HG02763 (cell line): ENCODE measurements around the gene KDM3B.

Experiments used
- ATAC-seq: cut with Tn5 transposase; IDR thresholded peaks from one replicate; pipeline ENCODE4 v1.9.1; 2021; ENCODE audit warnings: mild to moderate bottlenecking, moderate library complexity; ENCODE audit not compliant: unreplicated experiment

Gene KDM3B

DNA sequence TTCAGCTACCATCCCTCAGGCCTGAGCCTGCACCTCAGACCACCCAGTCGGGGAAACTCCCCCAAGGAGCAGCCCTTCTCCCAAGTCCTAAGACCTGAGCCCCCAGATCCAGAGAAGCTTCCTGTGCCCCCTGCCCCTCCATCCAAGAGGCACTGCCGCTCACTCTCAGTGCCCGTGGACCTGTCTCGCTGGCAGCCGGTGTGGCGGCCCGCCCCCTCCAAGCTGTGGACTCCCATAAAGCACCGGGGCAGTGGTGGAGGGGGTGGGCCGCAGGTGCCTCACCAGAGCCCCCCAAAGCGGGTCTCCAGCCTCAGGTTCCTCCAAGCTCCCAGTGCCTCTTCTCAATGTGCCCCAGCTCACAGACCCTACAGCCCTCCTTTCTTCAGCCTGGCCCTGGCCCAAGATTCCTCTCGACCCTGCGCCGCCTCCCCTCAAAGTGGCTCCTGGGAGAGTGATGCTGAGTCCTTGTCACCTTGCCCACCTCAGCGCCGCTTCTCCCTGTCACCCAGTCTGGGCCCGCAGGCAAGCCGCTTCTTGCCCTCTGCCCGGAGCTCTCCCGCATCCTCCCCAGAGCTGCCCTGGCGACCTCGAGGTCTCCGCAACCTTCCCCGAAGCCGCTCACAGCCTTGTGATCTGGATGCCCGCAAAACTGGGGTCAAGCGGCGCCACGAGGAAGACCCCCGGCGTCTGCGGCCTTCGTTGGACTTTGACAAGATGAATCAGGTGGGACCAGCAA, 7.4 kb upstream of the KDM3B start:
- ATAC-seq = no peak

DNA sequence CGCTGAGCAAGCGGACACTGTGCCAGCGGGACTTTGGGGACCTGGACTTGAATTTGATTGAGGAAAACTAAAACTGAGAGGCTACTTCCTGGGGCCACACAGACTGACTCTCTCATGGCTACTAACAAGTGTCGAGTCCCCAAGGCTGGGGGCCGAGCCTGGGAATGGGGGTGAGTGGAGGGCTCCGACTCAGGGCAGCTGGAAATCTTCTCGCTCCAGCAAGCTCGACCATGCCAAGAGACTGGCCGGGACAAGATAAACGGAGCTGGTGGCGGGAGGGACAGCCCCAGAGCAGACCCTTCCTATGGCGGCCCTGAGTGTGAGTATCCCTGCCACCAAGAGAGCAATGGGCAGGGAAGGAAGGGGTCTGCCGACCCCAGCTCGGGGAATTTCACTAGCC, 5.6 kb upstream of the KDM3B start:
- ATAC-seq = no peak

DNA sequence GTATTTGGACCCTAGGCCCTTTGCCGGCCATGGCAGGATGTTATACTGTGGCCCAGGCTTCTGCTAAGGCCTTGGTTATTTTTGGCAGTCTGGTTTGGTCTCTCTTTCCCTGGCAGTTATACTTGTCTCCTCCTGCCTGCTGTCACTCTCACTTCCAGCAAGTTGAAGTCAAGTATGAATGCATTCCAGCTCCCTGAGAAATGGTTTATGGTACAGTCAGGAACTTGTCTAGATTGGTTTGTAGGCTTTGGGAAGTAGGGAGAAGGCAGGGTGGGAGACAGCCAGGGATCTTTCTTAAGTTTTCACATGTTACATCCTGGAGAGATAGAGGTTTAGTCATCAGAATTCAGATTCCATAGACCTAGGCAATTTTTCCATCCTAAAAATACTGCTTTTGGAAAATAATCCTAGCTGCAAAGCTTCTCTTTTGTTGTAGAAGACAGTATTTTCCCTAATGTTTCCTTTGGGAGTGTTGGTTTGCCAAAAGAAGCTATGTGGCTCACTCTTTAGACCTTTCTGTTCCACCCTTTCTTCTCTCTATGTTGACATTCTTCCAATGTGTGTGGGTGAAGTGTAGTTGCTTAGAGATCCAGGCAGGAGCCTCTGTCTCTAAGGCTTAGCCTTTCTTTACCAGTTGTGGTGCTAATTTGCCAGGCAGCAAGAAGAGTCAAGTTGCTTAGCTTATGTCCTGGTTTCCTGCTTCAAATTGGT, 2.5 kb upstream of the KDM3B start:
- ATAC-seq = no peak

DNA sequence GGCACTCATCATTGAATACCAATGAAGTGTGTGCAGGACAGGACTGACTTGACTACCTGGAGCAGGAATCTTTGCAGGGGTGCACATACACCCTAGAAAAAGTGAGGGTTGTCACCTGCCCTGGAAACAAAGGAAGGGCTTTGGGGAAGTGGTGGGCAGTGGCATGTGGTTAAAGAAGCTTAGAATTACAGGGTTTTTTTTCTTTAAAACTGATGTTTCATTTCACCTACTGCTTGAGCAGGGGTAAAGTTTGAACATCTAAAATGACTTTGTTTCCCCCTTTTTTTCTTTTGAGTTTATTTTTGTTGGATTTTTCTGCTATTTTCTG, 2.0 kb upstream of the KDM3B start:
- ATAC-seq = no peak

DNA sequence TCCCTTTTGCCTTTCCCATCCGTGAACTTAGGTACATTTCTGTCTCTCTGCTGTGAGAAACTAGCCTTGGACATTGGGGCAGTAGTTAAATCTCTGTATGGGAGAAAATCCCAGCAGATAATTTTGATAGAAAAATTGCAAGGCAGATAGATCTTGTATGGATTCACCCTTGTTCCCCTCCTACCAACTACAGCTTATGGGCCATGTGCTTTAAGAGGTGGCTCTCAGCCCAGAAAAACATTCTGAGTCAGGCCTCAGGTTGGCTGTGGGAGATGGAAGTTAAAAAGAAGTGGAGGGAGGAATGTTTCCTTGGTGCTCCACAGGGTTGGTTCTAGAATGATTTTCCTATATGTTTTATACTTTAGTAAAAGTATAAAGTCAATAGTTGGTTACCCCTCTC, 1.4 kb upstream of the KDM3B start:
- no peak for ATAC-seq

DNA sequence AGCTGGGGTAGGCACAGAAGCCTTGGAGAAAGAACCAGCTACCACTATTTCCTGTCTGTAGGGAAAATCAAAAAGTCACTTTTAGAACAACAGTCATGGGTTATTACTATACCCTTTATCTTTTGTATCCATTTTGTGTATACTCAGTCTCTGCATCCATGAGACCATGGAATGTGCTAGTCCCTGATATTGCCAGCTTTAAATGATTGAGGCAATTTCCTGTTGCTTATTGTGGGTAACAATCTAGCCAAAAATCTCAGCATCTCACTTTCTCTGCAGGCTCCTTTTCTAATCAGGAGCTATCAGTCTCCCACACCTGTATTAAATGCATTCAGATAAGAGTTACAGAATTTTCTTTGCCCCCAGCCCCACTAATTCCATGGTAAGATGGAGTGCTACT, 968 bp upstream of the KDM3B start:
- no peak for ATAC-seq

DNA sequence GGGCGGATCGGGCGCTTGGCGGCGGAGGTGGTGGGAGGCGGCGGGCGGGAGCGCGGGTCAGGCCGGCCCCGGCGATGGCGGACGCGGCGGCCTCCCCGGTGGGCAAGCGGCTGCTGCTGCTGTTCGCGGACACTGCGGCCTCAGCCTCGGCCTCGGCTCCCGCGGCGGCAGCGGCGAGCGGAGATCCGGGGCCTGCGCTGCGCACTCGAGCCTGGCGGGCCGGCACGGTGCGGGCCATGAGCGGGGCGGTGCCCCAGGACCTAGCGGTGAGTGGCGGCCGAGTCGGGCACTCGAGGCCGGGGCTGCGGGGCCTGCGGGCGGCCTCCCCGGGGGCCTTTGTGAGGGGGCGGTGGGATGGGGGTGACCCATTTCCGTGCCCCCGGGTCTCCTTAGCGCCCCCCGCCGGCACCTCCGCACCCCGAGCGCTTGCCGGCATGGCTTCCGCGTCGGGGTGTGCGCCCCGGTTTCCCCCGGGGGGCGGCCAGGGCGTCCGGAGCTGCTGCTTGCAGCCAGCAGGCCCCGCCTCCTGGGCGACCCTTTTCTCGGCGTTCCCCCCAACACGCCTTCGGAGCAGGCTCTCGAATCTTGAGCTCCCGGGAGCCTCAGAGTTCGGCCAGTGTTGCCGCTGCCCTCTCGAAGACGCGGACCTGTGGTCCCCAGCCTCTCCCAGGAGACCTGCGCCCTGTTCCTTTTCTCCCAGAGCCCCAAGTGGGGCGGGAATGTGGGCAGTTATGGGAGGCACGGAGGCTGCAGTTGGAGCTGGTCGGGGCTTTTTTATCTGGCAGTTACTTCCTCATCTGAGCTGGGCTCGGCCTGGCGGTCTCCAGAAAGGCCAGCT, 456 bp downstream of the KDM3B start:
- ATAC-seq = peak; percentile 38

DNA sequence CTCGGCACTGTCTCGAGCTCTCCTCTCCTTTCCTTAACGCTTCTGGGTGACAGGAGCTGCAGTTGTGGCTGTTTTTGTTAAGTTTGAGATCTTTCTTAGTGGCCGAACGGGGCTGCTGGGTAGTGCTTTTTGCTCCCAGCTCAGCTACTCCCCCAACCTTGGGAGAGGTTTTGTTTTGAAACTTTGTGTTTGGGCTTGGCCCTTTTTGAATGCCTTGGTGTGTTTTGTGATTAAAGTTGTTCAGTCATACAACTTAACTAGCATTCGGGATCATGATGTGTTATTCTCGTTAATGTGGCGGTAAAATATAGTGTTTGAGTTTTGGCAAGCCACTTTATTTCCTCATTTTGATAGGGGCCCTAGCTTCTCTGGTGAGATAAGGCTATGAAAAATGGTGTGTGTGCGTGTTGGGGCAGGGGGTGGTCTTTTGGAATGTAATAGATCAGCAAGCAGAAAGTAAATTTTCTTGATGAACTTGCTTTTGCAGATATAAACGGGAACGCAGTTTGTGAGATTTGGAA, 1.1 kb downstream of the KDM3B start:
- no peak for ATAC-seq

DNA sequence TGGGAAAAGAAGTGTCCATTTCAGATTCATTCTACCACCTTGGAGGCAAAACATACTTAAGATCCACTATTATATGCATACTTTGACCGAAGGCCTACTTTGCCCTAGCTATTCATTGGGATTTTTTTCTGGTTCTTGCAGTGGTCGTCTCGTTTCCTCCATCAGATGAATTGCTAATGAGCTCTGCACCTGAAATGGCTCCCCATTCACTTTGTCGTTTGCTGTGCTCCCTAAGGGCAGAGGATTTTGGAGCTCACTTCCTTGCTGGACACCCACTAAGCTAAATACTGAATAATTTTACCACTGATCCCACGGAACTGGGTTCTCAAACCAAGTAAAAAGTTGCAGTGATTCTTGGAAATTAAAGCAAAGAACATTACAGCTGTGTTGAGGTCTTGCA, 1.9 kb downstream of the KDM3B start:
- ATAC-seq = no peak

DNA sequence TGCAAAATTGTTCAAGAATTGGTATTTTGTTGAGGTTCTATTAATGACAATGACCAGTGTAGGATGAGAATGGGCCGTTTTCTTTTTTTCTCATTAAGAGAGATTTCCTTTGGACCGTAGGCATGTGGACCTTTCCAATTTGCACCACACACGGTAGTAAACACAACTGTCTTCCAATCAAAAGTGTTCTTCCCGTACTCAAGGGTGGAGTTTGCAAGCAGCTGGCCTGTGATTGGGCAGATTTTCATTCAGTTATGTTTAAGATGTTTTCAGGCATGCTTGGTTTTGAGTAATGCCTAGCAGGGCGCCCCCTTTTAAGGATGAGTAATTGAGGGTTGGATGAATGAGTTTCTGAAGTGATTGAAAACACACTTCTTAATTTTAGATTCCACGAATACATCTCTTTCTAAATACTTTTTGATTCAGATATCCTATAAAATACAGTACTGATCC, 2.5 kb downstream of the KDM3B start:
- no peak for ATAC-seq

DNA sequence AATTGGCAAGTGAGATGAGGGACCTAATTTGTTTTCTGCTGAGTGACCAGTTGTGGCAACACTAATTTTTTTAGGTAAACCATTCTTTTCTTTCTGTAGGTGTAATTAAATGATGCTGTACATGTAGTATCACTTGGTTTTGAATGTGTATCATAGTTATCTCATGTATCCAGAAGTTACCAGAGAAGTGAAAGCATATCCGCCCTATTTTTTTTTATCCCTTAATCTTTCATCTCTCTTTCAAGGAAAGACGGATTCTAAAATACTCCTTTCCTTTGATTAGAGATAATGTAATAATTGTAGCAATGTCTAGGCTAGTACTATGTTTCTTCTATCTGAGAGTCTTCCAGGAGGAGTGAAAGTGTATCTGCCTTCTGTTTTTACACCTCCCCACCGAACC, 7.1 kb downstream of the KDM3B start:
- no peak for ATAC-seq

DNA sequence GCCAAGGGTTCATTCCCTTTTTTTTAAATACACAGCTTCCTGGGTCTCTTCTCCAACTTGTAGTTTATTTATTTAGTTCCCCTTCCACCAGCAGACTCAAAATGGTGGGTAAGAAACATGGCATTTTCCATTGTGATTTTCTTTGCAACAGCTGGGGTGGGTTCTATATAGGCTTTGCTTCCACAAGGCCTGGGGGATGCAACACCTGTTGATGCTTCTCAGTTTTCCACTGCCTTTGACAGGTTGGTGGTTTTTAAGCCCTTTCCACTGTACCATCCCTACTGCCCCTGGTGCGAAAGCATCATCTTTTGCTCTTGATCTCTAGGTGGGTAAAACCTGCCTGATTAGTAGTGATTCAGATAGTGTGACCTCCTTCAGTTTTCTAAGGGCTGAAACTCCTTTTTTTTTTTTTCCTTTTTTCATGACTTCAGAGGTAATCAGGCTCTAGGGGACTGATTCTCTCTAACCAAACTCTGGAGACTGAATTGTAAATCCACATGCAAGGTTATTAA, 8.5 kb downstream of the KDM3B start:
- ATAC-seq = no peak

DNA sequence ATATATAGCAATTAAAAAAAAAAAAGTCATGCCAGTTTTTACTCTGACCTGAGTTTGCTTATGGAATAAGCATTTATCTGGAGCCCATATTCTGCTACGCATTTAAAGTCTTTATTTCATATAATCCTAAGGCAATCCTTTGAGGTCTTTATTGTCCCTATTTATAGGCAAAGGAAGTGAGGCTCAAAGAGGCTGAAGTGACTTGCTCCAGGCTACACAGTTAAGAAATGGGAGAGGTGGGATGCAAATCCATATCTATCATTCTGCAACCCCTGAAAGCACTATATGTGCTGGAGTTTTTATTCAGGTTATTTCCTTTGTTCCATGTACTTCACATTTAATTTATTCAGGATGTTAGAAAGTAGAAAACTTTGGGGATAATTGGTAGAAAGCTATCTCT, 12.1 kb downstream of the KDM3B start:
- no peak for ATAC-seq

DNA sequence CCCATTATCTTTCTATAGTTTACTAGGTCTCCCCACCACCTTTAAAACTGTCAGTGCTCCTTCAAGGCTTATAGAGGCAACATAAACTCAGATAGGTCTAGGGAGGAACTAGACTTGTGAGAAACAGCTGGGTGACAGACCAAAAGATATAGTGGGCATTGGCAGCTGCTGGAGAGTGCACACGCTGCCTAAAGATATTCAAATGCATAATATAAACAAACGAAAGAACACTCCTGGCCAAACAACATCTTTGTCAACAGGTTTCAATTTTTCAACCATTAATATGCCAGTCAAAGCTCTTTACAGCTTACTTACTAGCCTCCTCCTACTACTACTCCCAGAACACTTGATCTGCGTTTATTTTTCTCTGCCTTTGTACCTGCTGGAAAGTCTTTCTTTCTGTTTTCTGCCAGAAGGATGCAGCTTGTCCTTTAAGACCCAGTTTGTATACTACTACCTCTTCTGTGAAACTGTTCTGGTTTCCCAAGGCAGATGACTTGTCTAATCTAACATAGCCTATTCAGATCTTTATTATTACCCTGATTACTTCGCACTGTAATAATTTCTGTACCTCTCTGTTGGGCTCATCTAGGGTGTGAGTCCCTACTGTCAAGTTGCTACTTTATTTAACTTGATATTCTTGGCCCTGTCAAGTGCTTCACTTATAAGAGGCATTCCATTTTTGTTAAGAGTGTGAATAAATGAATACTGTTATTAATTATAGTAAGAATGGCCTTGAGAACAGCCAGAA, 14.3 kb downstream of the KDM3B start:
- no peak for ATAC-seq

DNA sequence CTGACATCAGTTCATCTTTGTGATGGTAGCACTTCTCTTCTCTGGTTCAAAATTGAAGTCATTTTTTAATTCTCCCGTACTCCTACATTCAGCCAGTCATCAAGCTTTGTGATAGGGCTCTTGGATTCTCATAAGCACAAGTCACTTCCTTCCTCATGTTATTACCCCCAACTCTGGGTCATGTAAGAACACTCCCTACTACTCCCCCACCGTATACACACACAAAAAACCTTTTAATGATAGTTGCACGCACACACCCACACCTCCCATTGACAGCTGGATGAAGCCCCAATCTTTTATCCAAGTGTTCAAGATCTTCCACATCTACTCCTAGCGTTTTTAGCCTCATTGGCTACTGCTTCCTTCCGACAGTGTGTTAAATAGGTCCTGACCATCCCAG, 16.8 kb downstream of the KDM3B start:
- ATAC-seq = no peak

DNA sequence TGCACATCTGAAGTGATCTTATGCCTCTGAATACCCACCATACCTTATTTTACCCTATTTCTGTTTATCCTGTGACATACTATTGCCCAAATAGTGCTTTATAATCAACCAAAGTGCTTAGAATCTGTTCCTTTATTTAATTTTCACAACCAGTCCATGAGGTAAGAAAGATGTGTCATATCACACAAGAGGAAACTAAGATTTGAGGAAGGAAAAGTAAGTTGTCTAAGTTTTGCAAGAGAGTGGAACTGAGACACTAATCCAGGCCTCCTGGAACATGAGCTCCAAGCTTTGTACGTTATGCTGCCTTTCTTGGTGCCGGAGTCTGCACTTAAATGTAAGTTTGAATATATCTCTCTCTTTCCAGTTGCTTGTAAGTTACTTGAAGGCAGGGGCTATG, 17.2 kb downstream of the KDM3B start:
- no peak for ATAC-seq

DNA sequence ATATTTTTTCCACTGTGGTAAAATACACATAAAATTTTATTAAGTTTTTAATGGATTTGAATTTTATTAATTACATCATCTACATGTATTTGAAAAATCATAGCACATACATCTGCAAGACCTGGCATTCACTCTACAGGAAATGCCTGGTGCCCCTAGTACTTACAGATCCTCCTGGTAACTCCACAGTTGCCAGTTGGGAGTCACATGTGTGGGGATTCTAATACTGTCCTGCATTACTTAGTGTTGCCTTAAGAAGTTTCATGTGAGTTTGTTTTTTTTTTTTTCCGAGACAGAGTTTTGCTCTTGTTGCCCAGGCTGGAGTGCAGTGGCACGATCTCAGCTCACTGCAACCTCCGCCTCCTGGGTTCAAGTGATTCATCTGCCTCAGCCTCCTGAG, 18.1 kb downstream of the KDM3B start:
- no peak for ATAC-seq

DNA sequence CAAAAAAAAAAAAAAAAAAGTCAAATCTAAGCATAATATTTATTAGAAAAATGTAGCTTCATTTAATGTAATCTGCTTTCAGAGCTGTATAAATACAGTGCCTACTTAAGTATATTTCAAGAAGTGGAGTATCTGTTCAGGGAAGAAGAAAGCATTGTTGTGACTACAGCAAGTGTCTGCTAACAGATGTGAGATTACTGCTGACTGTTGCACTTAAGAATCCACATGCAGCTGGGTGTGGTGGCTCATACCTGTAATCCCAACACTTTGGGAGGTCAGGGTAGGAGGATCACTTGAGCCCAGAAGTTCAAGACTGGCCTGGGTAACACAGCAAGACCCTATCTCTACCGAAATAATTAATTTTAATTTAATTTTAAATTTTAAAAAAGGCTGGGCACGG, 19.0 kb downstream of the KDM3B start:
- no peak for ATAC-seq

DNA sequence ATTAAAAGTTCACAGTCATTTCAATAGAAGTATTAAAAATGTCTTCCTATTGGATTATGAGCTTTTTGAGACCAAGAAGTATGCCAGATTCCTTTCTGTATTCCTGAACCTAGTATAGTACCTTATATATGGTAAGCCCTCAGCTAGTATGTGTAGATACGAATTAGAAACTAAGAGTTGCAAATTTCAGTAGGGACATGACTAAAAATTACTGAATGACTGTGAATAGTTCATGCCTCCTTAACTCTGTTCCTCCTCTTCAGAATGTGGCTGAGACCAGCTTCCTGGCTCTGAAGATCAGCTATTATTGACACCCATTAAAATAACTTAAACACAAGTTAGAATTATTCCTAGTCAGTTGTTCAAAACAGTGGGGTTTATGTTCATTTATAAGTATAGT, 19.7 kb downstream of the KDM3B start:
- no peak for ATAC-seq

DNA sequence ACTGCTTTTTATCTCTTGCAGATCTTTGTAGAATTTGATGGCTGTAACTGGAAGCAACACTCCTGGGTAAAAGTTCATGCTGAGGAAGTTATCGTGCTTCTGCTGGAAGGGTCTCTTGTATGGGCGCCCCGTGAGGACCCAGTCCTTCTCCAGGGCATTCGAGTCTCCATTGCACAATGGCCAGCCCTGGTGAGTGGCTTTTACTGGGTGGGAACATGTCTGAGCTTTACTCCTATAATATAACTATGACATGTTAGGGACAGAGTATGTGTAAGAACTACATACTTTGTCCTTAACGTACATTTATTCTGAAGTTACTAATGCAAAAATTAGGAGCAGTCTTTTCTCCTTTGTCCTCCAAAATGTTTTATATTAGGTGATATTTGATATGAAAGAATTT, 20.2 kb downstream of the KDM3B start:
- ATAC-seq = no peak

DNA sequence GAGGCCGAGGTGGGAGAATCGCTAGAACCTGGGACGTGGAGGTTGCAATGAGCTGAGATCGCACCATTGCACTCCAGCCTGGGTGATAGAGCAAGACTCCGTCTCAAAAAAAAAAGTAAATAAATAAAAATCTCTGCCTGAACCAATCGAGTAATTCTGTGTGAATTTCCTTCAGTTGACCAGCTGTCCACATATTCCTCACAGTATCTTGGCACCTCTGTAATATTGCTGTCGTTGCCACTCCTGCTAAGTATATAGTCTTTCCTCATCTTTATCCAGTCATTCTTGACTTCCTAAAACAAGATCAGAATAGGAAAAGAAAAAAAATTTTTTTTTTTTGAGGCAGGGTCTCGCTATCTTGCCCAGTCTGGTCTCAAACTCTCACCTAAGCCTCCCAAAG, 29.9 kb downstream of the KDM3B start:
- no peak for ATAC-seq
